K562 (cell line): ENCODE data around the gene VTA1. TPM values are rescaled to one million over a fixed set of nuclear protein-coding genes. Genes with fewer than 3 reads are reported as not detected.
A peak's percentile ranks its signal among the peaks of the same experiment; 100 is the strongest.
"Not testable (repeated sequence)": the region's sequence is repeated elsewhere in the genome, so short reads cannot be mapped to it uniquely, and the experiment has no call there.

Source experiments
- ATAC-seq: fragments of 200-7000 bp; cut with Tn5 transposase; 3 replicates; pipeline ENCODE4 v1.9.1; 2020; ENCODE audit warnings: moderate library complexity
- BruUV-seq: library from RNA; stranded (reverse); fragments of 400-500 nt; replicated peaks from 2 replicates; lab custom pipeline; 2021; lab: Mats Ljungman, UMichigan
- CTCF ChIA-PET: fragments of 300-600 bp; formaldehyde crosslinking; extraction: SDS; loops from one replicate; lab custom pipeline; 2021; ENCODE audit warnings: low intra/inter-chr PET ratio; lab: Yijun Ruan, JAX
- POLR2A ChIA-PET: fragments of 300-600, 350-650 bp; sonication (Branson Sonifier 250); formaldehyde crosslinking; extraction: SDS; loops from one replicate; lab custom pipeline; 2021; ENCODE audit warnings: antibody characterized with exemption, inconsistent platforms; lab: Yijun Ruan, JAX
- DNase-seq, 4 experiments: peaks; one replicate each; pipeline versions ENCODE4 v3.0.0 to v3.0.0-alpha.2; 2011 to 2018; ENCODE audit warnings: low spot score in 3 of 4, mixed read lengths in 3 of 4; ENCODE audit errors: extremely low read depth in 1 of 4
- FAIRE-seq: peaks from 2 replicates; lab custom pipeline; 2011; peaks lifted over from hg19 to GRCh38; lab: Jason Lieb, UNC
- H2AFZ ChIP-seq: 2 replicates; pipeline ENCODE4 v1.6.0; 2011; ENCODE audit warnings: low read depth, low read length, control low read depth, inconsistent platforms
- H3K27ac ChIP-seq: fragments of 200-600 bp; 3 replicates; pipeline ENCODE4 v1.8.0; 2011; ENCODE audit warnings: low read depth, mild to moderate bottlenecking, control low read depth, inconsistent platforms, low read length, moderate library complexity, mixed read lengths; ENCODE audit errors: extremely low read depth
- H3K27me3 ChIP-seq, 2 experiments: fragments of 300-600 bp in 1 of 2; 2 replicates in 1 of 2; 3 replicates in 1 of 2; pipeline versions ENCODE4 v1.6.0 to v1.8.0; 2011; ENCODE audit warnings: inconsistent platforms in 2 of 2, low read length in 2 of 2, mild to moderate bottlenecking in 1 of 2, mixed read lengths in 1 of 2, moderate library complexity in 1 of 2; ENCODE audit not compliant: control insufficient read depth in 2 of 2, insufficient read depth in 2 of 2
- H3K36me3 ChIP-seq: fragments of 300-600 bp; 3 replicates; pipeline ENCODE4 v1.8.0; 2011; ENCODE audit warnings: mild to moderate bottlenecking, low read length, inconsistent platforms; ENCODE audit not compliant: control insufficient read depth, insufficient read depth
- H3K4me1 ChIP-seq, 2 experiments: fragments of 200-600 bp in 1 of 2; replicated peaks in 1 of 2; 2 replicates in 1 of 2; 3 replicates in 1 of 2; pipeline versions ENCODE4 v1.5.1 to v1.8.0; 2011; ENCODE audit warnings: inconsistent platforms in 2 of 2, low read length in 2 of 2, mild to moderate bottlenecking in 1 of 2, mixed read lengths in 1 of 2, moderate library complexity in 1 of 2; ENCODE audit not compliant: control insufficient read depth in 2 of 2, insufficient read depth in 2 of 2
- H3K4me2 ChIP-seq: 2 replicates; pipeline ENCODE4 v1.6.1; 2011; ENCODE audit warnings: low read length, control low read depth, inconsistent platforms, mixed read lengths; ENCODE audit not compliant: insufficient read depth
- H3K4me3 ChIP-seq: fragments of 200-600 bp; sonication (generic), shearing (Covaris generic); 2 replicates; pipeline ENCODE4 v1.5.1; 2016; ENCODE audit warnings: control low read depth, inconsistent platforms
- H3K79me2 ChIP-seq: fragments of 200-600 bp; 3 replicates; pipeline ENCODE4 v1.8.0; 2011; ENCODE audit warnings: low read length, inconsistent platforms; ENCODE audit not compliant: control insufficient read depth, insufficient read depth
- H3K9ac ChIP-seq, 2 experiments: 2 replicates each; pipeline versions ENCODE4 v1.6.0 to v1.6.1; 2011; ENCODE audit warnings: low read depth in 2 of 2, low read length in 2 of 2, control low read depth in 1 of 2, inconsistent platforms in 1 of 2, mild to moderate bottlenecking in 1 of 2, mixed read lengths in 1 of 2; ENCODE audit not compliant: insufficient read depth in 1 of 2
- H3K9me1 ChIP-seq: one replicate; pipeline ENCODE4 v1.6.0; 2011; ENCODE audit warnings: inconsistent platforms, mild to moderate bottlenecking, low read length, moderate library complexity; ENCODE audit not compliant: control insufficient read depth, insufficient read depth
- H3K9me3 ChIP-seq: replicated peaks from 2 replicates; pipeline ENCODE4 v1.5.1; 2011; ENCODE audit warnings: low read depth, low read length, inconsistent platforms; ENCODE audit not compliant: control insufficient read depth, insufficient read depth
- H4K20me1 ChIP-seq: replicated peaks from 2 replicates; pipeline ENCODE4 v1.6.1; 2011; ENCODE audit warnings: low read length, inconsistent platforms, mixed read lengths; ENCODE audit not compliant: control insufficient read depth, insufficient read depth
- TRIM28 ChIP-seq: fragments of 450-650 bp; IDR thresholded peaks from 2 replicates; pipeline ENCODE4 v1.6.1; 2017
- ZNF57 ChIP-seq: fragments of 450-650 bp; formaldehyde crosslinking; IDR thresholded peaks from 2 replicates; pipeline ENCODE4 v1.4.0; 2020; ENCODE audit warnings: mild to moderate bottlenecking, moderate library complexity
- WGBS: fragments of 100-300 bp; shearing (Covaris generic); methylation state at CpG from one replicate; pipeline ENCODE4 v1.1.6; 2016; ENCODE audit warnings: low coverage, mixed read lengths; ENCODE audit not compliant: insufficient coverage; ENCODE audit errors: missing lambda C conversion rate; 5-methylcytosine and 5-hydroxymethylcytosine counted together
- in situ Hi-C: fragments of 300-500 bp; cut with MboI; formaldehyde crosslinking; loops from 4 replicates; pipeline ENCODE4 v1.15.0; 2018; ENCODE audit warnings: inconsistent platforms, mixed read lengths
- intact Hi-C: fragments of 100-400 bp; cut with micrococcal nuclease; formaldehyde crosslinking; loops from 2 replicates; pipeline ENCODE4 v1.14.2; 2022
- polyA plus RNA-seq, 8 experiments: library from polyadenylated mRNA; depleted of rRNA in 4 of 8; stranded (reverse) in 5 of 8; unstranded in 3 of 8; fragments of >200 nt; fragmentation: Nextera tagmentation in 2 of 8; fragmentation: Illumina TruSeq in 1 of 8; extraction: Ambion mirVana in 2 of 8; extraction: Trizol in 1 of 8; gene quantifications; 2 replicates each; pipeline versions ENCODE4 v1.2.1 to v1.2.3, GENCODE V29; 2011 to 2014; ENCODE audit warnings: inconsistent platforms in 1 of 8, missing spikeins in 1 of 8
- total RNA-seq, 7 experiments: library from RNA; depleted of rRNA in 6 of 7; stranded (reverse); fragments of >200 nt in 6 of 7; fragmentation: Illumina TruSeq in 2 of 7; extraction: Trizol in 2 of 7; gene quantifications; 2 replicates each; pipeline versions ENCODE4 v1.2.1 to v1.2.3, GENCODE V29; 2011 to 2021; ENCODE audit warnings: low replicate concordance in 1 of 7

Gene VTA1
- total and polyA plus RNA-seq, 9 of the 15 experiments (the other 6 are each of a cell fraction or from before 2014, with no cell fraction given): 47.8 to 182 (median 84.6) TPM

DNA sequence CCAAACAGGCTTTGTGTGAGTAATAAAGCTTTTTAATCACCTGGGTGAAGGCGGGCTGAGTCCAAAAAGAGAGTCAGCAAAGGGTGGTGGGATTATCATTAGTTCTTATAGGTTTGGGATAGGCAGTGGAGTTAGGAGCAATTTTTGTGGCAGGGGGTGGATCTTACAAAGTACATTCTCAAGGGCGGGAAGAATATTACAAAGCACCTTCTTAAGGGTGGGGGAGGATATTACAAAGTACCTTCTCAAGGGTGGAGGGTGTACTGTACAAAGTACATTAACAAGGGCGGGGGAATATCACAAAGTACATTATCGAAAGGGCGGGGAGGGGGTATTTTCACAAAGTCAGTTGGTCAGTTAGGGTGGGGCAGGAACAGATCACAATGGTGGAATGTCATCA lies 42.2 kb upstream of the VTA1 start:
- ATAC-seq, DNase-seq, POLR2A ChIA-PET, H4K20me1 ChIP-seq, BruUV-seq, CTCF ChIA-PET, H3K79me2 ChIP-seq, H3K27me3 ChIP-seq, H3K27ac ChIP-seq, H3K36me3 ChIP-seq, H3K9me3 ChIP-seq, H3K4me2 ChIP-seq, H3K4me3 ChIP-seq, FAIRE-seq, H2AFZ ChIP-seq, H3K9ac ChIP-seq, H3K4me1 ChIP-seq, intact Hi-C loops, H3K9me1 ChIP-seq: not testable (repeated sequence)
- 1% methylated on average over 5 of the region's 5 CpGs for WGBS
- in situ Hi-C loops: loop anchor here (25.0 kb wide), 1 partner anchor 418 kb away; no protein-coding TSS in a partner anchor
- TF ChIP-seq ZNF57 (CRISPR knock-in tag): peak; percentile 98
- TF ChIP-seq TRIM28: 0 out of 2 replicates have a peak, but pooled peaks have one; percentile 33

DNA sequence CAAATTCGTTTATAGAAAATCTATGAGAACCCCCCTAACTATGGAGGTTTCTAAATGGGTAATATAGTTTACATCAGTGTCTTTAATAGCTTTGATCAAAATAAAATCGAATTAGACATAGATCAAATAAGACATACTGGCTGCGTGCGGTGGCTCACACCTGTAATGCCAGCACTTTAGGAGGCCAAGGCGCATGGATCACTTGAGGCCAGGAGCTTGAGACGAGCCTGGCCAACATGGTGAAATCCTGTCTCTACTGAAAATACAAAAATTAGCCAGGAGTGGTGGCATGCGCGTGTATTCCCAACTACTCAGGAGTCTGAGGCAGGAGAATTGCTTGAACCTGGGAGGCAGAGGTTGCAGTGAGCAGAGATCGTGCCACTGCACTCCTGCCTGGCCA lies 36.2 kb upstream of the VTA1 start:
- 8% methylated on average over 9 of the region's 9 CpGs for WGBS
- H3K9me1 ChIP-seq, DNase-seq, H3K9ac ChIP-seq, H3K27ac ChIP-seq, H2AFZ ChIP-seq, H3K9me3 ChIP-seq, FAIRE-seq, H3K4me1 ChIP-seq, ATAC-seq, H3K4me2 ChIP-seq, H3K79me2 ChIP-seq, POLR2A ChIA-PET, H3K27me3 ChIP-seq, H3K4me3 ChIP-seq, H4K20me1 ChIP-seq, BruUV-seq, CTCF ChIA-PET, H3K36me3 ChIP-seq: not testable (repeated sequence)
- intact Hi-C loops (loop anchor here (5.0 kb wide), 1 partner anchor 434 kb away; no protein-coding TSS in a partner anchor), in situ Hi-C loops (loop anchor here (25.0 kb wide), 1 partner anchor 424 kb away; no protein-coding TSS in a partner anchor)
